ENCODE data around the gene NR3C2.
A peak's percentile ranks its signal among the peaks of the same experiment; 100 is the strongest.

The NR3C2 gene

GRCh38 chr4:148441986-148442831 is at the start of gene NR3C2:
TSS of gene NR3C2 (minus strand) at chr4:148442414.
- DNase-seq (ENCODE audit: low read depth): peak; percentile 79

GRCh38 chr4:148487181-148487580 is 45.0 kb upstream of the NR3C2 start:
- DNase-seq (ENCODE audit: low read depth): no peak

- no peak for DNase-seq (ENCODE audit: low read depth)
These were observed 39.4 kb upstream of the NR3C2 start for GRCh38 chr4:148481636-148482035.

- DNase-seq (ENCODE audit: low read depth): no peak
These were observed 35.1 kb upstream of the NR3C2 start for GRCh38 chr4:148477276-148477675.

- DNase-seq (ENCODE audit: low read depth): no peak
These were observed 27.7 kb upstream of the NR3C2 start for GRCh38 chr4:148469938-148470337.

GRCh38 chr4:148454835-148455234 is 12.6 kb upstream of the NR3C2 start:
- DNase-seq (ENCODE audit: low read depth): no peak

- no peak for DNase-seq (ENCODE audit: low read depth)
These were observed 11.6 kb upstream of the NR3C2 start for GRCh38 chr4:148453833-148454232.

GRCh38 chr4:148452970-148453369 is 10.8 kb upstream of the NR3C2 start:
- no peak for DNase-seq (ENCODE audit: low read depth)

- DNase-seq (ENCODE audit: low read depth): no peak
These were observed 7.7 kb upstream of the NR3C2 start for GRCh38 chr4:148449921-148450320.

GRCh38 chr4:148448141-148448540 is 5.9 kb upstream of the NR3C2 start:
- no peak for DNase-seq (ENCODE audit: low read depth)

- DNase-seq (ENCODE audit: low read depth): no peak
These were observed 5.5 kb upstream of the NR3C2 start for GRCh38 chr4:148447681-148448080.

- no peak for DNase-seq (ENCODE audit: low read depth)
These were observed 3.7 kb upstream of the NR3C2 start for GRCh38 chr4:148445860-148446330.

- no peak for DNase-seq (ENCODE audit: low read depth)
These were observed 3.1 kb upstream of the NR3C2 start for GRCh38 chr4:148445071-148445859.

- no peak for DNase-seq (ENCODE audit: low read depth)
These were observed 2.3 kb upstream of the NR3C2 start for GRCh38 chr4:148444296-148445070.

GRCh38 chr4:148443512-148444295 is 1.5 kb upstream of the NR3C2 start:
- no peak for DNase-seq (ENCODE audit: low read depth)

- DNase-seq (ENCODE audit: low read depth): no peak
These were observed 758 bp upstream of the NR3C2 start for GRCh38 chr4:148442832-148443511.

- DNase-seq (ENCODE audit: low read depth): no peak
These were observed 609 bp downstream of the NR3C2 start for GRCh38 chr4:148441624-148441985.

GRCh38 chr4:148438047-148438446 is 4.2 kb downstream of the NR3C2 start:
- no peak for DNase-seq (ENCODE audit: low read depth)

GRCh38 chr4:148437439-148437838 is 4.8 kb downstream of the NR3C2 start:
- DNase-seq (ENCODE audit: low read depth): no peak

- no peak for DNase-seq (ENCODE audit: low read depth)
These were observed 5.7 kb downstream of the NR3C2 start for GRCh38 chr4:148436512-148436911.
